ENCODE data around the gene UBLCP1. TPM values are rescaled to one million over a fixed set of nuclear protein-coding genes. Genes with fewer than 3 reads are reported as not detected.
"Not testable (repeated sequence)": the region's sequence is repeated elsewhere in the genome, so short reads cannot be mapped to it uniquely, and the experiment has no call there.

The UBLCP1 gene
- total and polyA plus RNA-seq, 3 donors from 2014 or later, result 29.6 to 39.1 (median 31.2) TPM

DNA sequence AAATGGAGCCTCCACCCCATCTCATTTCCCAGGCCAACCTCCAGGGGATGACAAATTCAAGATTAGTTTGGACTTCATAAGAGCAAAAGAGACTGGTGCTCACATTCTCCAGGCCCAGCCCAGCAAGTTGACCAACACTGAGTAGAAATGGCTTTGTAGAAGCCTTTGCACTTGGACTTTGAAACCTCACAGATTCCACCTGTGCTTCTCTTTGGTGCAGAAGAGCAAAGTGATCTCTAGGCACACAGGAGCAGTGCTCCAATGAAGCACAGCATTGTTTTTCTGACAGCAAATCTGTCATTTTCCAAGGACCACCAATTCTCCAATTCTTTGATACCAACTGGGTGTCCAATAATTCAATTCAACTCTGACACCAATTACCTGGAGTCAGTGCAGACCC lies 36.6 kb upstream of the UBLCP1 start:
- Histone ChIP-seq H3K27ac (no peak overlapping the region), H3K4me1 (no peaks in the 10 kb centered on the region), H3K4me3 (no peak overlapping the region), H3K36me3 (ENCODE audit: low read depth, missing control alignments) (no peaks in the 10 kb centered on the region), H3K27me3 (no peaks in the 10 kb centered on the region), H3K9me3 (no peaks in the 10 kb centered on the region)
- intact Hi-C loops (cut with DNase I; ENCODE audit: low total_unique reads), result no loop called here
- TF ChIP-seq, protein P1, sequence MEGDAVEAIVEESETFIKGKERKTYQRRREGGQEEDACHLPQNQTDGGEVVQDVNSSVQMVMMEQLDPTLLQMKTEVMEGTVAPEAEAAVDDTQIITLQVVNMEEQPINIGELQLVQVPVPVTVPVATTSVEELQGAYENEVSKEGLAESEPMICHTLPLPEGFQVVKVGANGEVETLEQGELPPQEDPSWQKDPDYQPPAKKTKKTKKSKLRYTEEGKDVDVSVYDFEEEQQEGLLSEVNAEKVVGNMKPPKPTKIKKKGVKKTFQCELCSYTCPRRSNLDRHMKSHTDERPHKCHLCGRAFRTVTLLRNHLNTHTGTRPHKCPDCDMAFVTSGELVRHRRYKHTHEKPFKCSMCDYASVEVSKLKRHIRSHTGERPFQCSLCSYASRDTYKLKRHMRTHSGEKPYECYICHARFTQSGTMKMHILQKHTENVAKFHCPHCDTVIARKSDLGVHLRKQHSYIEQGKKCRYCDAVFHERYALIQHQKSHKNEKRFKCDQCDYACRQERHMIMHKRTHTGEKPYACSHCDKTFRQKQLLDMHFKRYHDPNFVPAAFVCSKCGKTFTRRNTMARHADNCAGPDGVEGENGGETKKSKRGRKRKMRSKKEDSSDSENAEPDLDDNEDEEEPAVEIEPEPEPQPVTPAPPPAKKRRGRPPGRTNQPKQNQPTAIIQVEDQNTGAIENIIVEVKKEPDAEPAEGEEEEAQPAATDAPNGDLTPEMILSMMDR (IDR thresholded peaks at IDR 0.05), result no peak
- TF ChIP-seq POLR2A (IDR thresholded peaks at IDR 0.05), result no peak
- DNase-seq, result no peak

DNA sequence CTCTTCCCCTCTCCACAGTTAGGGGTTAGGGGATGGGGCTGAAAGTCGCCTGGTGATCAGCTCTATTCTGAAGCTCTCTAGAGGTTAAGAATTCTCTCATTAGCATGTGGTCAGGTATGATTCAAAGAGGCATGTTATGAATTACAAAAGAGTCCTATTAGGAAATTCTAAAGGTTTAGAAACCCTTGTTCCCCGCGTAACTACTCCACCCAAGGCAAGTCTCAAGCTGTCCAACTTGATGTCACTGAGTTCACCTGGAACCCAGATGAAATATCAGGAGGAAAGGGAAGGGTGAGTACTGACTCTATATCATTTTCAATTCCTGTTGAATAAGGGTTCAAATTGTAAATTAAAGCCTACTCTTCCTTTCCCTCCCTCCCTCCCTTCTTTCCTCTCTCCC lies 35.6 kb upstream of the UBLCP1 start:
- DNase-seq, result no peak
- Histone ChIP-seq H3K27me3 (no peaks in the 10 kb centered on the region), H3K27ac (no peak overlapping the region), H3K4me3 (no peak overlapping the region), H3K36me3 (ENCODE audit: low read depth, missing control alignments) (no peaks in the 10 kb centered on the region), H3K9me3 (no peaks in the 10 kb centered on the region), H3K4me1 (no peaks in the 10 kb centered on the region)
- TF ChIP-seq POLR2A (IDR thresholded peaks at IDR 0.05), result no peak
- TF ChIP-seq, protein P1 (IDR thresholded peaks at IDR 0.05), result no peak
- intact Hi-C loops (cut with DNase I; ENCODE audit: low total_unique reads), result no loop called here
- 82 to 91% methylated on average over 3 of the region's 3 CpGs for WGBS, 2 donors

DNA sequence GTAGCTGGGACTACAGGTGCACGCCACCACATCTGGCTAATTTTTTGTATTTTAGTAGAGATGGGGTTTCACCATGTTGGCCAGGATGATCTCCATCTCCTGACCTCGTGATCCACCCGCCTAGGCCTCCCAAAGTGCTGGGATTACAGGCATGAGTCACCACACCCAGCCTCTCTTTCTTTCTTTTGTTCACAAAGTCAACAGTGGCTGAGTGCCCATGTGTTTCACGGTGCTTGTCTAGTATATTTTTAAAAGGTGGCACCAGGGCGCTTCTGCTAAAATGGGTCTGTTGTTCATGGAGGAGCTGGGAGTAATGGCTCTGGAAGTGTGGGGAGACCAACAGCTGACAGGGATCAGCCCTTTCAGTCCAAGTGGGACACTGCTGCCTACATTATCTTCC lies 35.0 kb upstream of the UBLCP1 start:
- H3K27me3 ChIP-seq; H3K27ac ChIP-seq; H3K4me3 ChIP-seq; DNase-seq; intact Hi-C loops (cut with DNase I; ENCODE audit: low total_unique reads); H3K4me1 ChIP-seq; H3K36me3 ChIP-seq (ENCODE audit: low read depth, missing control alignments); H3K9me3 ChIP-seq: not testable (repeated sequence)
- WGBS, 2 donors, result 95 to 97% methylated on average over 5 of the region's 5 CpGs

DNA sequence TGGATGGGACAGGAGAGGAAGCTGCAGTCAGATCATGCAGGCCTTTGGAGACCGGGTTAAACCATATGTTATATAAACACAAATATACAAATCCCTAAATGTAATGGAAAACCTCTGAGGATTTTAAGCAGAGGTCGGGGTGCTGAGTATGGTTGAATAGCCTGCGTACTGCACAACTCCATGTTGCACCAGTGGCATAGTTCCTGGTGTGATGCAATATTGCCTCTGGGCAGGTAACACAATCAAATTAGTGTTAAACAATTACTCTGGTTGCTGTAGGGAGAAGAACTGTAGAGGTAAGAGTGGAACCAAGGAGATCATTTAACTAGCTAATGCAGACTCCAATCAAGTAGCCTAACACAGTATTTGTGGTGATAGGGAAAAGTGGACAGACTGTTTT lies 32.4 kb upstream of the UBLCP1 start:
- TF ChIP-seq POLR2A (IDR thresholded peaks at IDR 0.05), result no peak
- TF ChIP-seq, protein P1 (IDR thresholded peaks at IDR 0.05), result no peak
- 87% methylated on average over 3 of the region's 3 CpGs for WGBS, 2 donors
- Histone ChIP-seq H3K4me1 (no peaks in the 10 kb centered on the region), H3K9me3 (no peaks in the 10 kb centered on the region), H3K36me3 (ENCODE audit: low read depth, missing control alignments) (no peaks in the 10 kb centered on the region), H3K4me3 (no peak overlapping the region), H3K27ac (no peak overlapping the region), H3K27me3 (no peaks in the 10 kb centered on the region)
- no peak for DNase-seq
- intact Hi-C loops (cut with DNase I; ENCODE audit: low total_unique reads), result no loop called here

DNA sequence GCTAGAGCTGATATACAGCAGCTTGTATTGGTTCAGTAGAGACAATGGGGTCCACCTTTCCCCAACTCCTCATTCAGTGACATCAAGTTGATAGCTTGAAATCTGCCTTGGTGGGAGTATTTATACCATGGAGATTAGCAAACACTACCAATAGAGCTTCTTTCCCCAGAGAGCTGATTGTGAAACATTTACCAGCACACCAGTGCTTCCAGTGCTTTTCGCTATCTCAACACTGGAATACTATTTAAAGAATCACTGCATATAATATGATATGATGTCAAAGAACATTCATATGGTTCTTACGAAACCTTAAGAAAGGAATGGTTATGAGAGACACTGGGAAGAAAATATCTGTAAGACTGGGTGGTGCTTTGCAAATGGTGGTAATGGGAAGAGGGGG lies 31.9 kb upstream of the UBLCP1 start:
- H3K9me3 ChIP-seq, result no peaks in the 10 kb centered on the region
- no peaks in the 10 kb centered on the region for H3K4me1 ChIP-seq
- WGBS, 2 donors, result 88 to 92% methylated on average over 2 of the region's 2 CpGs
- H3K27me3 ChIP-seq, result no peaks in the 10 kb centered on the region
- TF ChIP-seq, protein P1 (IDR thresholded peaks at IDR 0.05), result no peak
- TF ChIP-seq POLR2A (IDR thresholded peaks at IDR 0.05), result no peak
- H3K27ac ChIP-seq, result no peak overlapping the region
- intact Hi-C loops (cut with DNase I; ENCODE audit: low total_unique reads), result no loop called here
- DNase-seq, result no peak
- no peak overlapping the region for H3K4me3 ChIP-seq
- H3K36me3 ChIP-seq (ENCODE audit: low read depth, missing control alignments), result no peaks in the 10 kb centered on the region

DNA sequence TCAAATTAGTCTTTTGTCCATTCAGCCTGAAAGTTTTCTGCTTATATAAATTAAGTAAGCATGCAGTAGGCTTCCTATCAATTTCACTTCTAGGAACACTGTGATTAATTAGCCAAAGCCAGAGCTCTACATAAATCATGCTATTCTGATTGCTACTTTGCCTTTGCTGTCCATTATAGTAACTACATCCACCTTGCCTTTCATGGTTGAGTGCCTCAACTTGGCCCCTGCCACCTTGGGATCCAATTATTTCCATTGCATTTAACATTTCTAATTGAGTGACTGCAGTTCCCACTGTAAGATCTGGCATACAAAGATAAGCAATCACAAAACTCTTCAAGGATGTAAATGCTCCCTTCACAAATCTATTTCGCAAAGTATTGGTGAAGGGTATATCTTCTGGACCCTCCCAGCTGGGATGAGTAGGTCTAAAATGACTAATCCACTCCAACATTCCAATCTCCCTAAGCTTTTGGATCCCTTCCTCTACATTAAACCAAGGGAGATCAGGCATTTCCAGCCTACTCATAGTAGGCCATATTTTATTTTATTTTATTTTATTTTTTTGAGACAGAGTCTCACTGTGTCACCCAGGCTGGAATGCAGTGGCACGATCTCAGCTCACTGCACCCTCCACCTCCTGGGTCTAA lies 27.1 kb upstream of the UBLCP1 start:
- WGBS, 2 donors, result 92% methylated on average over 2 of the region's 2 CpGs
- H3K4me3 ChIP-seq; H3K9me3 ChIP-seq; H3K36me3 ChIP-seq (ENCODE audit: low read depth, missing control alignments); H3K27ac ChIP-seq; DNase-seq; H3K4me1 ChIP-seq; H3K27me3 ChIP-seq; intact Hi-C loops (cut with DNase I; ENCODE audit: low total_unique reads): not testable (repeated sequence)

All from testis (tissue), 3 donors.